Heart right ventricle (tissue), 16 donors: Measurements from ENCODE around the gene HAUS6. TPM values are rescaled to one million over a fixed set of nuclear protein-coding genes. Genes with fewer than 3 reads are reported as not detected.

Experiments
- ATAC-seq, 8 donors: fragments of 200-7000 bp; cut with Tn5 transposase; one replicate each; pipeline ENCODE4 v1.9.1; 2020; ENCODE audit warnings: mild to moderate bottlenecking in 8 of 8, moderate library complexity in 8 of 8, moderate number of reproducible peaks in 1 of 8
- DNase-seq, 2 donors: peaks; one replicate each; pipeline ENCODE4 v3.0.0-alpha.2; 2020
- H3K27ac ChIP-seq, 10 donors: fragments of 200-600 bp; sonication (generic) in 2 of 10; one replicate each; pipeline versions ENCODE4 v1.5.0 to v1.8.0; 2020 to 2022; ENCODE audit warnings: mild to moderate bottlenecking in 3 of 10
- H3K27me3 ChIP-seq, 7 donors: fragments of 200-600 bp; one replicate each; pipeline ENCODE4 v1.8.0; 2021 to 2022; ENCODE audit warnings: mild to moderate bottlenecking in 2 of 7
- H3K36me3 ChIP-seq, 9 donors: fragments of 200-600 bp; sonication (generic) in 1 of 9; one replicate each; pipeline versions ENCODE4 v1.5.0 to v1.8.0; 2020 to 2022; ENCODE audit warnings: mild to moderate bottlenecking in 2 of 9
- H3K4me1 ChIP-seq, 9 donors: fragments of 200-600 bp; sonication (generic) in 1 of 9; one replicate each; pipeline versions ENCODE4 v1.5.0 to v1.8.0; 2020 to 2022; ENCODE audit warnings: mild to moderate bottlenecking in 4 of 9
- H3K4me3 ChIP-seq, 10 donors: fragments of 200-600 bp; sonication (generic) in 2 of 10; one replicate each; pipeline versions ENCODE4 v1.5.0 to v1.8.0; 2020 to 2022; ENCODE audit warnings: mild to moderate bottlenecking in 7 of 10, moderate library complexity in 2 of 10
- H3K9me3 ChIP-seq, 11 donors: fragments of 200-600 bp in 10 of 11; sonication (generic) in 2 of 11; one replicate each; pipeline versions ENCODE4 v1.5.0 to v1.8.0; 2013 to 2022; ENCODE audit warnings: mild to moderate bottlenecking in 2 of 11, control low read depth in 1 of 11, moderate library complexity in 1 of 11
- WGBS, 2 donors: extraction: QIAGEN DNeasy Blood & Tissue Kit; methylation state at CpG; one replicate each; pipeline ENCODE4 v1.1.7; 2013; ENCODE audit warnings: inconsistent platforms in 1 of 2; 5-methylcytosine and 5-hydroxymethylcytosine counted together
- intact Hi-C, 10 donors: fragments of 100-400 bp; cut with DNase I; formaldehyde crosslinking; loops; one replicate each; pipeline versions ENCODE4 v1.11.1 to v1.14.2; 2022
- polyA plus RNA-seq, 2 donors: library from polyadenylated mRNA; stranded (reverse); fragments of 200-250 nt; gene quantifications; one replicate each; pipeline ENCODE4 v1.2.3, GENCODE V29; 2013
- total RNA-seq, 10 donors: library from RNA; stranded (reverse); fragmentation: NEBNext Ultra II Directional in 3 of 10; extraction: Animal tissue kit (Norgen Biotek cat#: 25700) in 3 of 10; gene quantifications; one replicate each; pipeline versions ENCODE4 v1.2.1 to v1.2.4, GENCODE V29; 2021 to 2023
- TF ChIP-seq, protein P1 (sequence below), 9 donors: fragments of 200-600 bp; sonication (generic) in 2 of 9; IDR thresholded peaks; one replicate each; pipeline versions ENCODE4 v1.5.0 to v1.8.0; 2021 to 2022; ENCODE audit warnings: antibody characterized with exemption in 9 of 9, mild to moderate bottlenecking in 5 of 9, moderate library complexity in 1 of 9
- donor health status: Arrhythmogenic right ventricular cardiomyopathy.
- donor health status: ischemic (EF 13 %, LVEDD 7.1; RV severe dilation, severe dysfunction).
- donor health status: healthy with polysubstance abuse.
- donor health status: DM: no; HTN: yes; CAD: no.
- donor health status: DM: no; HTN: no; CAD: no.
- donor health status: ischemic (EF 25% LVEDD 6.9; RV normal size, moderate dysfunction).
- donor health status: ischemic (EF 25% LVEDD 5.7; RV mildly dilated, moderate dysfunction).
- donor health status: healthy.
- donor health status: DM: yes; HTN: yes; CAD: no.
- donor health status: Ischemic cardiomyopathy.
- donor health status: ischemic (EF 35%, LVEDD 5.7; RV mildly dilated, moderate dysfunction).
- donor health status: nonischemic (EF 11% LVEDD 7.7; RV severe dilation, severe dysfunction).
- donor health status: DM: yes; HTN: yes; CAD: no.
- donor health status: PGD.
- donor health status: ischemic (EF 29% LVEDD 5.4; RV normal size, mild dysfunction).
- donor health status: nonischemic (EF 23%, LVEDD 6.1; RV moderate dilation, normal function).

Gene HAUS6
- total and polyA plus RNA-seq, 12 donors: 2.6 to 10.4 (median 7.0) TPM

DNA sequence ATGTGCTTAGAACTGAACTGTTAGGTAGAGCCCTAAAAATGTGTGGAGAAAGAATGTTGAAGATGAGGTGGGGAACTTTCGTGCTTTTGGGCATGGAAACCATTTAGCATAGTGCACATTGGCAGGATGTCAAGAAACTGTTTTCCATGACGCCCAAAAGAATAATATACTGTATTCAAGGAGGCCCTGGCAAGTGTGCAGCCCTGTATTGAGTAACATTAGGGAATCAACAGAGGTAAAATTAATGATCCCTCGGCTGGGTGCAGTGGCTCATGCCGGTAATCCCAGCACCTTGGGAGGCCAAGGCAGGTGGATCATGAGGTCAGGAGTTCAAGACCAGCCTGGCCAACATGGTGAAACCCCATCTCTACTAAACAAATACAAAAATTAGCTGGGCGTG lies 45.5 kb upstream of the HAUS6 start:
- 69 to 82% methylated on average over 5 of the region's 5 CpGs for WGBS, 2 donors
- peak in 1 of 8 donors; percentile 7 for ATAC-seq
- H3K36me3 ChIP-seq: no peaks in the 10 kb centered on the region
- no peaks in the 10 kb centered on the region for H3K9me3 ChIP-seq
- no peaks in the 10 kb centered on the region for H3K27me3 ChIP-seq
- TF ChIP-seq, protein P1, sequence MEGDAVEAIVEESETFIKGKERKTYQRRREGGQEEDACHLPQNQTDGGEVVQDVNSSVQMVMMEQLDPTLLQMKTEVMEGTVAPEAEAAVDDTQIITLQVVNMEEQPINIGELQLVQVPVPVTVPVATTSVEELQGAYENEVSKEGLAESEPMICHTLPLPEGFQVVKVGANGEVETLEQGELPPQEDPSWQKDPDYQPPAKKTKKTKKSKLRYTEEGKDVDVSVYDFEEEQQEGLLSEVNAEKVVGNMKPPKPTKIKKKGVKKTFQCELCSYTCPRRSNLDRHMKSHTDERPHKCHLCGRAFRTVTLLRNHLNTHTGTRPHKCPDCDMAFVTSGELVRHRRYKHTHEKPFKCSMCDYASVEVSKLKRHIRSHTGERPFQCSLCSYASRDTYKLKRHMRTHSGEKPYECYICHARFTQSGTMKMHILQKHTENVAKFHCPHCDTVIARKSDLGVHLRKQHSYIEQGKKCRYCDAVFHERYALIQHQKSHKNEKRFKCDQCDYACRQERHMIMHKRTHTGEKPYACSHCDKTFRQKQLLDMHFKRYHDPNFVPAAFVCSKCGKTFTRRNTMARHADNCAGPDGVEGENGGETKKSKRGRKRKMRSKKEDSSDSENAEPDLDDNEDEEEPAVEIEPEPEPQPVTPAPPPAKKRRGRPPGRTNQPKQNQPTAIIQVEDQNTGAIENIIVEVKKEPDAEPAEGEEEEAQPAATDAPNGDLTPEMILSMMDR (IDR thresholded peaks at IDR 0.05): no peak
- no peak for DNase-seq
- no peak overlapping the region for H3K4me3 ChIP-seq
- intact Hi-C loops: no loop called here
- no peak overlapping the region for H3K27ac ChIP-seq
- peaks cover 0 to 6% (median 0%) of the 10 kb centered on the region in 9 donors for H3K4me1 ChIP-seq

DNA sequence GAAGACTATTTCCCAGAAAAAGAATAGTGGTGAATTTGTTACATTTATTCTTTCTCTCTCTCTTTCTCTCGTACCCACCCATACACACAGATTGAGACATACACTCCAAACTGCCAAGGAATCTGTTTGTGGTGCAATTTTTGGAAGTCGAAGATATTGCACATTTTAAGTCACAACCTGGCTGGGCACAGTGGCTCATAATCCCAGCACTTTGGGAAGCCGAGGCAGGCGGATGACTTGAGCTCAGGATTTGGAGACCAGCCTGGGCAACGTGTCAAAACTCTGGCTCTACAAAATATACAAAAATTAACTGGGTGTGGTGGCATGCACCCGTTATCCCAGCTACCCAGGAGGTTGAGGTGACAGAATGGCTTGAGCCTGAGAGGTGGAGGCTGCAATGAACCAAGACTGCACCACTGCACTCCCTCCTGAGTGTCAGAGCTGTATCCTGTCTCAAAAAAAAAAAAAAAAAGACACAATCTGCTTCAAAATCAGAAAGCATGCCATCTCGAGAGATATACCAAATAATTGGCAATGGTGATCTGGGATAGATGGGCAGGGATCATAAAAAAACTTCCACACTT lies 43.8 kb upstream of the HAUS6 start:
- no peak overlapping the region for H3K4me3 ChIP-seq
- no peaks in the 10 kb centered on the region for H3K27me3 ChIP-seq
- no peak for ATAC-seq
- intact Hi-C loops: no loop called here
- H3K4me1 ChIP-seq: peaks cover 0 to 18% (median 0%) of the 10 kb centered on the region in 9 donors
- no peak overlapping the region for H3K27ac ChIP-seq
- WGBS, 2 donors: 85 to 88% methylated on average over 7 of the region's 7 CpGs
- H3K36me3 ChIP-seq: no peaks in the 10 kb centered on the region
- TF ChIP-seq, protein P1 (IDR thresholded peaks at IDR 0.05): no peak
- no peak for DNase-seq
- no peaks in the 10 kb centered on the region for H3K9me3 ChIP-seq

DNA sequence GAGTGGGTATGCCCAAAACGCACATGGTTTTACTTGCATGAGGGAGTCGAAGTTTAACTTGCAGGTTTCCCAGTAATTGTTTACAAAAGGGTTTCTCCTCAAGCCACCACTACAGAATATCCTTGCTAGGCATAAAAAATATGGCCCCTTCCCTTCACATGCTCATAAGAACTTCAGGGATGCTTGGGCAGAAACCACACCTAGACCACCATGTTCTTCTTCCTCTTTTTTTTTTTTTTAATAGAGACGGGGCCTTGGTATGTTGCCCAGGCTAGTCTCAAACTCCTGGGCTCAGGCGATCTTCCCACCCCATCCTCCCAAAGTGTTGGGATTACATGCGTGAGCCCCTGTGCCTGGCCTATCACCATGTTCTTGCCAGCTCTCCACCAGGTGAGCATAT lies 43.2 kb upstream of the HAUS6 start:
- intact Hi-C loops: no loop called here
- 81% methylated on average over 5 of the region's 5 CpGs for WGBS, 2 donors
- Histone ChIP-seq H3K9me3 (no peaks in the 10 kb centered on the region), H3K4me1 (peaks cover 0 to 18% (median 0%) of the 10 kb centered on the region in 9 donors), H3K36me3 (no peaks in the 10 kb centered on the region), H3K27me3 (no peaks in the 10 kb centered on the region), H3K4me3 (no peak overlapping the region), H3K27ac (no peak overlapping the region)
- no peak for ATAC-seq
- TF ChIP-seq, protein P1 (IDR thresholded peaks at IDR 0.05): no peak
- no peak for DNase-seq

DNA sequence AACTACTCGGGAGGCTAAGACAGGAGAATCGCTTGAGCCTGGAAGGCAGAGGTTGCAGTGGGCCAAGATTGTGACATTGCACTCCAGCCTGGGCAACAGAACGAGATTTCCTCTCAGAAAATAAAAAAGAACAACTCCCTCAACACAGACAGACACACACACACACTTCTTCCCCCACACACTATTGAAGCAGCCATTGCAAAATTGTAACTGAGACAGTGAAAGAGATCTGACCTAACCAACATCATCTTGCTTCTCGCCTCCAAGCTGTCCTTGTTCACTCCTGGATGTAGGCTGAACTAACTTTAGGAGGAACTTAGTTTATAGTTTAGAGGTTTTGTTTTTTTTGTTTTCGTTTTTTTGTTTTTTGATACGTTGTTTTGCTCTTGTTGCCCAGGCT lies 37.6 kb upstream of the HAUS6 start:
- Histone ChIP-seq H3K4me3 (no peak overlapping the region), H3K36me3 (no peaks in the 10 kb centered on the region), H3K9me3 (no peaks in the 10 kb centered on the region), H3K4me1 (peaks cover 0 to 18% (median 0%) of the 10 kb centered on the region in 9 donors), H3K27me3 (no peaks in the 10 kb centered on the region), H3K27ac (peak overlapping the region in 1 of 10 donors; percentile 20)
- DNase-seq (no peak), ATAC-seq (no peak)
- WGBS, 2 donors: 90 to 93% methylated on average over 6 of the region's 6 CpGs
- TF ChIP-seq, protein P1 (IDR thresholded peaks at IDR 0.05): no peak
- intact Hi-C loops: no loop called here
